H9 (cell line): ENCODE measurements around the gene MSH6. TPM values are rescaled to one million over a fixed set of nuclear protein-coding genes. Genes with fewer than 3 reads are reported as not detected.

ENCODE experiments used
- DNase-seq: peaks from one replicate; pipeline ENCODE4 v3.0.0-alpha.2; 2017
- H2AFZ ChIP-seq: one replicate; pipeline ENCODE4 v1.6.1; 2013; ENCODE audit warnings: mild to moderate bottlenecking, low read length, control low read depth, moderate library complexity
- H2AK5ac ChIP-seq: 2 replicates; pipeline ENCODE4 v1.6.1; 2013; ENCODE audit warnings: low read length, control low read depth, mixed read lengths; ENCODE audit not compliant: insufficient read length
- H2BK120ac ChIP-seq: one replicate; pipeline ENCODE4 v1.6.1; 2013; ENCODE audit warnings: low read depth, mild to moderate bottlenecking, low read length, control low read depth, inconsistent platforms; ENCODE audit not compliant: poor library complexity, severe bottlenecking
- H2BK12ac ChIP-seq: 2 replicates; pipeline ENCODE4 v1.6.1; 2013; ENCODE audit warnings: low read length, control low read depth, mixed read lengths, low read depth; ENCODE audit not compliant: insufficient read length
- H2BK15ac ChIP-seq: 2 replicates; pipeline ENCODE4 v1.6.1; 2013; ENCODE audit warnings: low read depth, low read length, control low read depth
- H2BK20ac ChIP-seq: one replicate; pipeline ENCODE4 v1.6.1; 2013; ENCODE audit warnings: low read depth, mild to moderate bottlenecking, low read length, control low read depth, inconsistent platforms; ENCODE audit not compliant: poor library complexity, severe bottlenecking
- H2BK5ac ChIP-seq: 2 replicates; pipeline ENCODE4 v1.6.1; 2013; ENCODE audit warnings: low read length, control low read depth, mixed read lengths; ENCODE audit not compliant: insufficient read length
- H3K14ac ChIP-seq: 2 replicates; pipeline ENCODE4 v1.6.1; 2013; ENCODE audit warnings: low read length, control low read depth; ENCODE audit not compliant: insufficient read depth
- H3K18ac ChIP-seq: 2 replicates; pipeline ENCODE4 v1.6.1; 2013; ENCODE audit warnings: low read depth, mild to moderate bottlenecking, mixed read lengths, low read length, control low read depth; ENCODE audit not compliant: insufficient read length
- H3K23ac ChIP-seq: 2 replicates; pipeline ENCODE4 v1.6.1; 2013; ENCODE audit warnings: low read length, control low read depth, mixed read lengths, low read depth; ENCODE audit not compliant: insufficient read length
- H3K23me2 ChIP-seq: 2 replicates; pipeline ENCODE4 v1.6.1; 2013; ENCODE audit warnings: low read depth, mild to moderate bottlenecking, mixed read lengths, low read length, control low read depth; ENCODE audit not compliant: insufficient read length, poor library complexity, severe bottlenecking
- H3K27ac ChIP-seq: 2 replicates; pipeline ENCODE4 v1.5.1; 2013; ENCODE audit warnings: low read length, control low read depth, mixed read lengths, low read depth; ENCODE audit not compliant: insufficient read length
- H3K27me3 ChIP-seq: 2 replicates; pipeline ENCODE4 v1.6.1; 2013; ENCODE audit warnings: low read length, control low read depth, inconsistent platforms; ENCODE audit not compliant: insufficient read depth
- H3K4ac ChIP-seq: 2 replicates; pipeline ENCODE4 v1.6.1; 2013; ENCODE audit warnings: low read depth, mild to moderate bottlenecking, control low read depth, inconsistent platforms, low read length, moderate library complexity
- H3K4me1 ChIP-seq: 2 replicates; pipeline ENCODE4 v1.6.1; 2013; ENCODE audit warnings: low read length, control low read depth, inconsistent platforms; ENCODE audit not compliant: insufficient read depth
- H3K4me2 ChIP-seq: 2 replicates; pipeline ENCODE4 v1.6.1; 2013; ENCODE audit warnings: low read length, control low read depth, mixed read lengths; ENCODE audit not compliant: insufficient read length, insufficient read depth
- H3K56ac ChIP-seq: 2 replicates; pipeline ENCODE4 v1.6.1; 2013; ENCODE audit warnings: low read depth, mild to moderate bottlenecking, mixed read lengths, low read length, control low read depth; ENCODE audit not compliant: insufficient read length
- H3K79me1 ChIP-seq: 2 replicates; pipeline ENCODE4 v1.6.1; 2013; ENCODE audit warnings: low read depth, mild to moderate bottlenecking, moderate library complexity, low read length, control low read depth, inconsistent platforms; ENCODE audit not compliant: insufficient read depth, poor library complexity, severe bottlenecking
- H3K79me2 ChIP-seq: 2 replicates; pipeline ENCODE4 v1.6.1; 2013; ENCODE audit warnings: low read length, control low read depth, inconsistent platforms; ENCODE audit not compliant: insufficient read depth
- H3K9ac ChIP-seq: 2 replicates; pipeline ENCODE4 v1.6.1; 2013; ENCODE audit warnings: low read length, control low read depth, mixed read lengths; ENCODE audit not compliant: insufficient read length; ENCODE audit errors: extremely low read depth
- H3K9me3 ChIP-seq: one replicate; pipeline ENCODE4 v1.6.1; 2013; ENCODE audit warnings: low read depth, low read length, inconsistent platforms; ENCODE audit not compliant: control insufficient read depth
- H3T11ph ChIP-seq: one replicate; pipeline ENCODE4 v1.6.1; 2013; ENCODE audit warnings: mild to moderate bottlenecking, low read length, control low read depth, inconsistent platforms
- H4K20me1 ChIP-seq: one replicate; pipeline ENCODE4 v1.6.1; 2013; ENCODE audit not compliant: control insufficient read depth, insufficient read length, insufficient read depth
- H4K5ac ChIP-seq: 2 replicates; pipeline ENCODE4 v1.6.1; 2013; ENCODE audit warnings: low read depth, mild to moderate bottlenecking, mixed read lengths, low read length, control low read depth; ENCODE audit not compliant: insufficient read length
- H4K8ac ChIP-seq: replicated peaks from 2 replicates; pipeline ENCODE4 v1.6.1; 2013; ENCODE audit warnings: low read length, control low read depth, mixed read lengths, low read depth; ENCODE audit not compliant: insufficient read length
- H4K91ac ChIP-seq: 2 replicates; pipeline ENCODE4 v1.6.1; 2013; ENCODE audit warnings: low read depth, mild to moderate bottlenecking, moderate library complexity, mixed read lengths, low read length, control low read depth; ENCODE audit not compliant: insufficient read length
- H3K27ac Mint-ChIP-seq, 3 experiments: 2 replicates in 2 of 3; 3 replicates in 1 of 3; pipeline ENCODE4 v1.8.0; 2020 to 2021; ENCODE audit warnings: mixed read lengths in 3 of 3, mild to moderate bottlenecking in 1 of 3, moderate library complexity in 1 of 3
- H3K27me3 Mint-ChIP-seq: 2 replicates; pipeline ENCODE4 v1.8.0; 2021; ENCODE audit warnings: low read depth, mild to moderate bottlenecking, moderate library complexity, mixed read lengths
- H3K36me3 Mint-ChIP-seq, 3 experiments: 2 replicates in 2 of 3; 3 replicates in 1 of 3; pipeline ENCODE4 v1.8.0; 2020 to 2021; ENCODE audit warnings: low read depth in 3 of 3, mixed read lengths in 3 of 3; ENCODE audit not compliant: insufficient read depth in 1 of 3
- H3K4me1 Mint-ChIP-seq, 2 experiments: 2 replicates each; pipeline ENCODE4 v1.8.0; 2020; ENCODE audit warnings: mixed read lengths in 2 of 2
- H3K4me3 Mint-ChIP-seq, 2 experiments: 2 replicates in 1 of 2; 3 replicates in 1 of 2; pipeline ENCODE4 v1.8.0; 2020 to 2021; ENCODE audit warnings: mild to moderate bottlenecking in 2 of 2, mixed read lengths in 2 of 2, moderate library complexity in 1 of 2
- H3K9me3 Mint-ChIP-seq, 2 experiments: 2 replicates in 1 of 2; 3 replicates in 1 of 2; pipeline ENCODE4 v1.8.0; 2020; ENCODE audit warnings: mild to moderate bottlenecking in 2 of 2, mixed read lengths in 2 of 2, moderate library complexity in 1 of 2
- WGBS: extraction: QIAGEN DNeasy Blood & Tissue Kit; methylation state at CpG from one replicate; pipeline ENCODE4 v1.1.7; 2013; ENCODE audit warnings: missing lambda C conversion rate, low lambda C conversion rate, mixed read lengths; ENCODE audit not compliant: insufficient read length; ENCODE audit errors: extremely low coverage; 5-methylcytosine and 5-hydroxymethylcytosine counted together
- total RNA-seq: library from RNA; stranded (reverse); gene quantifications from 2 replicates; pipeline ENCODE4 v1.2.1, GENCODE V29; 2021
- TF ChIP-seq, protein P1 (sequence below): fragments of 200-600 bp; sonication (generic); conservative IDR thresholded peaks from 3 replicates; pipeline ENCODE4 v1.8.0; 2021; ENCODE audit warnings: antibody characterized with exemption, mild to moderate bottlenecking

The MSH6 gene
- total RNA-seq, 1 experiment from 2014 or later, result 303 TPM

DNA sequence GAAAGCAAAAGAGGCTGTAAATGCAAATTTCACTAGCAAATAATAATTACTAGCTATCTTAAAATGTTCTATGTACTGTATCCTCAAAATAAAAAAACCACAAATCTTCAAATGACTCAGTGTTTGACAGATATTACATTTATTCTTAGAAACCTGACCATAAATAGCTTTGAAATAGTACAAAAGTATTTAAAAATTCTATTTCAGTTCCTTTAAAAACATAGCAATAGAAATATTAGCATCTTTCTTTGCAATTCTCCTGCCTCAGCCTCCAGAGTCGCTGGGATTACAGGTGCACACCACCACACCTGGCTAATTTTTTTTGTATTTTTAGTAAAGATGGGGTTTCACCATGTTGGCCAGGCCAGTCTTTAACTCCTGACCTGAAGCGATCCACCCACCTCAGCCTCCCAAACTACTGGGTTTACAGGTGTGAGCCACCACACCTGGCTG lies 50.6 kb downstream of the MSH6 start:
- WGBS, result no CpG with 5 or more reads among the region's 2 CpGs
- no peaks in the 10 kb centered on the region for H3K79me2 ChIP-seq
- H2BK5ac ChIP-seq, result no peak overlapping the region
- no peak overlapping the region for H3K9ac ChIP-seq
- H3K23me2 ChIP-seq, result no peaks in the 10 kb centered on the region
- H4K8ac ChIP-seq, result no peak overlapping the region
- H4K91ac ChIP-seq, result no peak overlapping the region
- H4K5ac ChIP-seq, result no peak overlapping the region
- H3K18ac ChIP-seq, result no peak overlapping the region
- no peaks in the 10 kb centered on the region for H3K79me1 ChIP-seq
- no peak overlapping the region for H2BK12ac ChIP-seq
- H2BK120ac ChIP-seq, result no peak overlapping the region
- H3K4ac ChIP-seq, result no peak overlapping the region
- H2AFZ ChIP-seq, result no peak overlapping the region
- no peak overlapping the region for H3K27ac Mint-ChIP-seq
- H3K4me2 ChIP-seq, result no peak overlapping the region
- no peak for DNase-seq
- H3K27me3 ChIP-seq, result no peaks in the 10 kb centered on the region
- H2BK20ac ChIP-seq, result no peak overlapping the region
- TF ChIP-seq, protein P1, sequence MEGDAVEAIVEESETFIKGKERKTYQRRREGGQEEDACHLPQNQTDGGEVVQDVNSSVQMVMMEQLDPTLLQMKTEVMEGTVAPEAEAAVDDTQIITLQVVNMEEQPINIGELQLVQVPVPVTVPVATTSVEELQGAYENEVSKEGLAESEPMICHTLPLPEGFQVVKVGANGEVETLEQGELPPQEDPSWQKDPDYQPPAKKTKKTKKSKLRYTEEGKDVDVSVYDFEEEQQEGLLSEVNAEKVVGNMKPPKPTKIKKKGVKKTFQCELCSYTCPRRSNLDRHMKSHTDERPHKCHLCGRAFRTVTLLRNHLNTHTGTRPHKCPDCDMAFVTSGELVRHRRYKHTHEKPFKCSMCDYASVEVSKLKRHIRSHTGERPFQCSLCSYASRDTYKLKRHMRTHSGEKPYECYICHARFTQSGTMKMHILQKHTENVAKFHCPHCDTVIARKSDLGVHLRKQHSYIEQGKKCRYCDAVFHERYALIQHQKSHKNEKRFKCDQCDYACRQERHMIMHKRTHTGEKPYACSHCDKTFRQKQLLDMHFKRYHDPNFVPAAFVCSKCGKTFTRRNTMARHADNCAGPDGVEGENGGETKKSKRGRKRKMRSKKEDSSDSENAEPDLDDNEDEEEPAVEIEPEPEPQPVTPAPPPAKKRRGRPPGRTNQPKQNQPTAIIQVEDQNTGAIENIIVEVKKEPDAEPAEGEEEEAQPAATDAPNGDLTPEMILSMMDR, result no peak
- H3K27me3 Mint-ChIP-seq, result no peaks in the 10 kb centered on the region
- no peaks in the 10 kb centered on the region for H3K9me3 ChIP-seq
- H3K4me1 ChIP-seq, result no peaks in the 10 kb centered on the region
- no peaks in the 10 kb centered on the region for H3K4me1 Mint-ChIP-seq
- H3K23ac ChIP-seq, result no peak overlapping the region
- no peak overlapping the region for H2AK5ac ChIP-seq
- H3T11ph ChIP-seq, result no peak overlapping the region
- H3K36me3 Mint-ChIP-seq, result peaks cover 17 to 74% (median 64%) of the 10 kb centered on the region in 3 experiments; a peak in 5 of 7 replicates
- H3K27ac ChIP-seq, result no peak overlapping the region
- no peaks in the 10 kb centered on the region for H3K9me3 Mint-ChIP-seq
- no peak overlapping the region for H3K56ac ChIP-seq
- no peak overlapping the region for H3K4me3 Mint-ChIP-seq
- no peaks in the 10 kb centered on the region for H4K20me1 ChIP-seq
- H2BK15ac ChIP-seq, result no peak overlapping the region
- H3K14ac ChIP-seq, result no peak overlapping the region
